GM10266 (cell line): ENCODE results near the gene RASD2.

Source experiments
- DNase-seq: peaks from one replicate; pipeline ENCODE4 v3.0.0; 2012; ENCODE audit errors: extremely low spot score
- CTCF ChIP-seq: IDR thresholded peaks from 2 replicates; pipeline ENCODE4 v1.5.1; 2012; ENCODE audit warnings: mild to moderate bottlenecking, low read depth; ENCODE audit not compliant: control insufficient read depth, insufficient read depth; ENCODE audit errors: missing control alignments

Gene RASD2

GRCh38 chr22:35534091-35534490, 6.5 kb upstream of the RASD2 start:
- DNase-seq, result no peak
- TF ChIP-seq CTCF, result no peak

- no peak for TF ChIP-seq CTCF
- DNase-seq, result no peak
Measured at GRCh38 chr22:35537232-35537631, 3.4 kb upstream of the RASD2 start.

GRCh38 chr22:35538801-35539321, 1.8 kb upstream of the RASD2 start:
- TF ChIP-seq CTCF, result peak; percentile 25
- peak; percentile 50 for DNase-seq

GRCh38 chr22:35539487-35539886, 1.1 kb upstream of the RASD2 start:
- DNase-seq, result no peak
- no peak for TF ChIP-seq CTCF

DNA sequence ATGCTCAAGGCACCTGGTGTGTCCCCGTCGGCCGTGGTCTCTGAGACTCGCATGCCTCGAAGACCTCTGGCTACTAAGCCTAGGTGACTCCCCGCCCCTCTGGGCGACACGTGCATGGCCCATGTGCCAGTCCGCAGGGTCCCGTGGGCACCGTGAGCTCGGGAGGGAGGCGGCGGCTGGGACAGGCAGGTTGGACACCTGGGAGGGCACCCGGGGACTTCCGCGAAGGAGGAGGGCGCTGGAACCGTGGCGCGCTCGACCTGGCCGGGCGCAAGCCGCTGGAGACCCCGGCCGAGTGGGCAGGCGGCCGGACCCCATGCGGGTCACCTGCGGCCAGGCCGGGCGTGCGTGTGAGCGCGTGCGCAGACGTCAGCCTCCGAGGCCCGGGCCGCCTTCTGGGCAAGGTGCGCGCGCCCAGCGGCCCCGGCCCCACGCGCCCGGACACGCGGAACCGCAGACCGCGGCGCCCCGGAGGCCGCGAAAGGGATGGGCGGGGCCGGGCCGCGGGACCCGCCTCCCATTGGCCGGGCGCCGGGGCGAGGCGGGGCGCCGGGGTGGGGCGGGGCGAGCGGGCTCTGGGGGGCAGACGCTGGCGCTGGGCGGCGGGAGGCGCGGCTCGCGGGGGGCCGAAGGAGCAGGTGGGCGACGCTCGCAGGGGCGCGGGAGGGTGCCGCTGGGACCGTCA, 579 bp upstream of the RASD2 start:
- peak; percentile 94 for DNase-seq
- no peak for TF ChIP-seq CTCF

GRCh38 chr22:35541254-35541748, 670 bp downstream of the RASD2 start:
- TF ChIP-seq CTCF, result no peak
- DNase-seq, result no peak
